Astrocyte of the hippocampus (primary cell): Measurements from ENCODE around the gene SEMA4D.

ENCODE experiments used
- DNase-seq: peaks from one replicate; pipeline ENCODE4 v3.0.0; 2011; ENCODE audit warnings: low read depth, low spot score

The SEMA4D gene

DNA sequence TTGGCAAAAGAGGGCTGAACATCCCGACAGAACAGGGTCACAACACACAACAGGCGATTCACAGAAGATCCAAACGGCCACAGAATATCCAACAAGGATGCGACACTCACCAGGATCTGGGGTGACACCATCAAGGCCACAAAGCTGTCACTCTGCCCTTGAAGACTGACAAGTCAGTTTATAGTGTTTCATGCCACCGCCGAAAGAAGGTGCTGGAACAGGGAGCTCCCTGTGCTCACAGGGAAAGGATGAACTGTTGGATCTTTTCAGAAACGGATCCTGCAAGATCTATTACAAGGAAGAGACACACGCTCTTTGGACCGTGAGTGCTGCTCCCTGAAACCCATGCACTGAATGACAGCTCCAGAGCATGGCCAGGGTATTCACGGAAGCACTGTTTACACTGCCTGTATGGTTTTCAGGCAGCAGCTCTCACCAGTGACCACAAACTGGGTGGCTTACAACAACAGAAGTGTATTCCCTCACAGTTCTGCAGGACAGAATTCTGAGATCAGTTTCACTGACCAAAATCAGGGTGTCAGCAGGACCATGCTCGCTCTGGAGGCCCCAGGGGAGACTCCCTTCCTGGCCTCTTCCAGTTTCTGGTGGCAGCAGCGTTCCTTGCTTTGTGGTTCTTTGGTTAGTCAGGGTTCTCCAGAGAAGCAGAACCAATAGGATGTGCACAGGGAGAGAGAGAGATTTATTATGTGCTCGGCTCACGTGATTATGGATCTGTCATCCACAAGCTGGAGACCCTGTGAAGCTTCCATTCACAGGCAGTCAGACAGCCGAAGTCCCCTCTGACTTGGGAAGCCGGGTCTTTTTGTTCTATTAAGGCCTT, 52.8 kb downstream of the SEMA4D start:
- no peak for DNase-seq

- DNase-seq, result peak; percentile 28
Observed at GRCh38 chr9:89444274-89444673, 53.6 kb downstream of the SEMA4D start.

- peak; percentile 33 for DNase-seq
Observed at GRCh38 chr9:89442981-89443814, 54.7 kb downstream of the SEMA4D start.

GRCh38 chr9:89442501-89442978, 55.4 kb downstream of the SEMA4D start:
- DNase-seq, result no peak

GRCh38 chr9:89441986-89442385, 55.9 kb downstream of the SEMA4D start:
- no peak for DNase-seq

GRCh38 chr9:89441655-89441970, 56.3 kb downstream of the SEMA4D start:
- DNase-seq, result no peak

DNA sequence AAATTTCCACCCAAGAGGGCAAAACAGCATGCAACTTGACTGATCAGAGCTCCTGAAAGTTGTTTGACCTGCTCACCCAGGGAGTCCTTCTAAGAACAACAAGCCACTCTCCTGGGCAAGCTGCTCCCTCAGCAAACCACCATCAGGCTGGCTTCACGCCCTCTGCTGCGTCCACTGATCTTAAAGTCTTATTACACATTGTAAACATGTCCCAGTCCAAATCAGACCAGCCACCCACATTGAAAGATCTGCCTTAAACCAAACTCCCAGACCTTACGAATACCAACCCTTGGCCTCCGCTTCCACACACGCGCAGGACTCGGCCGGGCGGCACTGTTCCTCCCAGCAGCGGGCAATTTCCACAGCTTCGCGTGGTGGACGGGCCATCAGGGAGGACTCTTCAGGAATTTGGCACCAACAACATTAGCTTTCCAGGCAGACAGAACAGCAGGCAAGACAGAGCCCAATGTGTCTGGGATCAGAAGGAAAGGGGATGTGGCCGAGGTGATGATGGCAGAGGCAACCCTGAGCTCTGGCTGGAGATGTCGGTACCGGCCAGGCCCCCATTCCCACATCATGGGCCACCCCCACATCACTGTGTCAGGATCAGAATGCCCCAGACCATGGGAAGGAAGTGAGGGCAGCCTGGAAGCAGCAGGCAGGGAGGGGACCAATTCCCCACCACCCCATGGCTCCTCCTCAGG, 56.8 kb downstream of the SEMA4D start:
- DNase-seq, result no peak

- DNase-seq, result no peak
Observed at GRCh38 chr9:89440548-89440947, 57.4 kb downstream of the SEMA4D start.

DNA sequence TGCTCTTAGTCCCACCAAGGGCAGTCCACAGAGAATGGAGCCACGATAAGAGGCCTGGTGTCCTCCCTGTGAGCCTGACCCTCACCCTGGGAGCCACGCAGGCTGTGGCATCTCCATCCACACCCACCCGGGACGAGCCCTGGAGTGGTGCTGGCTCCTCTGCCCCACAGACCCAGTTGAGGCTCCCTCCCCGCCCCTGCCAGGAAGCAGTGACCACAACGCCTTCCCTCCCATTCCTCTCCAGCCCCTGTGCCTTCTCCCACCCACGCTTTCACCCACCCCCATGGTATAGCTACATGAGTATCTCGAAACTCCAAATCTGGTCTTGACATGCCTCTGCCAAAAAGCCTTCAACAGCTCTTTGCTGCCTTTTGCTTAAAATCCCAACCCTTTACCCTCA, 57.9 kb downstream of the SEMA4D start:
- DNase-seq, result no peak

- DNase-seq, result no peak
Observed at GRCh38 chr9:89439571-89439970, 58.3 kb downstream of the SEMA4D start.

DNA sequence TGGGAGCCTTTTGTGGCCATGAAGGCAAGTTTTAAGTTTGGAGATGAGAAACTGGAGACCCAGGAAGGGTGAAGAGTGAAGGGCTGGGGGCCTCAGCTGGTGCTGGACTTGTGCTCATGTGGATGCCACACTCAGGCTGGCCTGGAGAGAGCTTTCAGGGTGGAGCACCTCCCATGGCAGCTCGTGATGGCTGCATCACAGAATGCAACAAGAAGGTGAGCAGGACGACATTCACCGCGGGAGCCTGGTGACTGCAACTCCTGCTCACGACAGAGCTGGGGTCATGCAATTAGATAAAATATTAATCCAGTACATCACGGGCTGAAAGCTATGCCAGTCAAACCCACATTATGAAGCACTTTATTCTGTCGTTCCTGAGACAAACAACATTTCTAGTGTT, 59.7 kb downstream of the SEMA4D start:
- no peak for DNase-seq

- DNase-seq, result no peak
Observed at GRCh38 chr9:89437772-89438171, 60.1 kb downstream of the SEMA4D start.

DNA sequence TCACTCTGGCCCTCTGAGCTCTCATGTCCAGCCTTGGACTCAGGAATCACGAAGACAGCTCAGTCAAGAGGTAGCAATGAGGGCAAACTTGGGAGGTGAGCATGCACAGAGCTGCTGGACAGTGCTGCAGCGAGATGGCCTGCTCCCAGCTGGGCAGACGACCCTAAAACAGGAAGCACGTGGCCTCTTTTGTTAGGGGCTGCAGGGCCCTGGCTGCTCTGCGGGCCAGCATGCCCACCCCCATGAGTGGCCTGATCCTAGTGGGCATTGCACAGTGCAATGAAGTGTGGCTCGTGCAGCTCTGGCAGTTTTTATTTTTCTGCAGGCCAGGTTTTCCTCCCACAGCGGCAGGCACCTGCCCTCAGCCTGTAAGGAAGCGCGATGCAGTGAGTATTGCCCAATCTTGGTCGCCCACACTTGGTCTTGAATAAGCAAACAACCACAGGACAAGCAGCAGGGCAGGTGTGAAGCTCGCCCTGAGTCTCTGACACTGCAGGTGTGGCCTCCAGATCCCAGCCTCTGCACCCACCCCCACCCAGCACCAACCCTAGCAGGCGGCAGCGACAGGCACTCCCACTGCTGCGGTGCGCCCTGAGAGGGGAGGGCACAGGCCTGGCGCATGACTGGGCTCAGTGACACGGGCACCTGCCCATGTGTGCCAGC, 60.8 kb downstream of the SEMA4D start:
- no peak for DNase-seq

- DNase-seq, result no peak
Observed at GRCh38 chr9:89436326-89436725, 61.6 kb downstream of the SEMA4D start.

DNA sequence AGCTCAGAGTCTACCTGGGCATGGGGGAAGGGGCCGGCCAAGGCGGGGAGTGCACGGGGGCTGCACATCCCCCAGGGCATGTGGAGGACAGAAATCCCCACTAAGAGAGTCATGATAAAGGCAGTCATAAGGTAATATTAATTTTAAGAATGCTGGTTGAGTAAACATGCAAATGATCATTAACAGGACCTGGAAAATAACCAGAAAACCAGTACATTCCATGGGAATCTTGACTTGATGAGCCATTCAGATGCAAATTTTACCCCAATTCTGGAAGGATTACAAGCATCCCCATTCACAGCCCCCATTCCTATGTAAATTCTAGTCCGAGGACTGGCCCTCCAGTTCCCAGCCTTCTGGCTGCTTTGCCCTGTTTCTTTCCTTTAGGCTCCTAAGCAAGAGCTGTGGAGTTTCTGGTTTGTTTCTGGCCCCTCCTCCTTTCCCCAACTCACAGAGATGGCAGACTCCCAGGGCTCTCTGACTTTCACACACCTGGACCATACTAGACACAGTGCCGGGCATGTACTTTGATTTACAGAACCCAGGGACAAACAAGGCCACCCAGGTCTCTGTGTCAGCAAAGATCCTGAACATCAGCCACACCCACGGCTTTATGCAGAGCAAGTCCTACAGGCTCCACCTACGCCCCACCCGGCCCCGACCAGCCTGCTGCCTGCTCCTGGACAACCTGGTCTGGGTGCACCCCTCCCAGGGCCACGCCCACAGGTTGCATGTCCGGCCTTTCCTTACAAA, 62.7 kb downstream of the SEMA4D start:
- peak; percentile 65 for DNase-seq

DNA sequence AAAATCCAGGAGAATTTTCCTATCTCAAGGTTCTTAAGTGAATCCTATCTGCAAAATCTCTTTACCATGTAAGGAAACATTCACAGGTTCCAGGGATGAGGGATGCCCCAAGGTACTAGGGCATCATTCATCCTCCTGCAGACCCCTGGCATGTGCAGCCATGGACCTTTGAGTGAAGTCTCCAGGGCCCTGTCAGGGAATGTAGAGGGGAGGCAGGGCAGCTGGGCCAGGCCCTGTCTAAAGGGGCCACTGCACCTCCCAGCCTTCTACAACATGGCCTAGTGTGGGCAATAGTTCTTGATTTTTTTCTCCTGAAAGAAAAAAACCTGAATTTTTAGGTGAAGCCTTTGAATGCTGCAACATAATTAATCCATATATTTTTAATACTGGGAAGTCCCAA, 63.3 kb downstream of the SEMA4D start:
- DNase-seq, result no peak

DNA sequence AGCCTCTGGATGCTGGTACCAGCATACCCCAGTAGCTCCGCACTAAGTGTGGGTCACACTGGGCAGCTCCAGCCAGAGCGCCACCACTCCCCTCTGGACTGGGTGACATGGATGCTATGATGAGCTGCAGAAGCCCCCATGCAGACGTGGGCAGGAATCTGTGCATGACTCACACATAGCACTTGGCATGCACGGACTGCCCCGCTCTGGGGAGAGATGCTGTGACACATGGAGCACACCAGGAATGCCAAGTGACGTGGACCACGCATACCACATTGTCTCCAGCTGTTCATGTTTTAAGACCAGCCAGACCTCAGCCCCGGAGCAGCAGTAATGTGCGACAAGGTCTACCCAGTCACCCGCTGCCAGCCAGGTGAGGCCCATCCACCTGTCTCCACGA, 64.1 kb downstream of the SEMA4D start:
- peak; percentile 87 for DNase-seq

DNA sequence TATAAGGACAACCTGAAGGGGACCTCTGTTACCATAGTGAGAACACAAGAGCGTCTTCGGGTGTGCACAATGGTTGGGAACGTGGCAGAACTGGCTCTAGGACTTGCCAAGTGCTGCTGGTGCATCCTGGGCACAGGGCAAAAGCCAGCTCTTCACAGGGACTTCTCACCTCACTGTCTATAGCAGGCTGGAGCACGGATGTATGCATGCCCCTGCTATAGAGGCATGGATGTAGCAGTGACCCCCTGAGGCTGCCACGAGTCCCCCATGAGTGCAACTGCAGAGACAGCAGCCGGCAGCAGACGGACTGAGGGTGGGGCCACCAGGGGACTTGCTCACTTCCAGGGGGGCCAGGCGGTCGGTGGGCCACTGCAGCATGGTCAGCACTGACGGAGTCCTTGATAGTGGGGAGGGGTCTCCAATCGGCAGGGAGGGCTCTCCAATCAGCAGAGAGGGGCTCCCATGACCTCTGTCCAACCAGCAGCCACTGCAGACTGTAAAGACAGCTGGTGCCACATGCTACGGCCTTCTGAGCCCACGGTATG, 64.9 kb downstream of the SEMA4D start:
- no peak for DNase-seq

GRCh38 chr9:89431930-89432725, 65.8 kb downstream of the SEMA4D start:
- no peak for DNase-seq

GRCh38 chr9:89430995-89431394, 66.9 kb downstream of the SEMA4D start:
- DNase-seq, result no peak
